Hippocampal formation (tissue), 2 donors: ENCODE data around the gene FRMD1.

Source experiments
- DNase-seq, 2 donors: peaks; one replicate each; lab custom pipeline; 2025; lab: John Stamatoyannopoulos, UW

FRMD1 gene

DNA sequence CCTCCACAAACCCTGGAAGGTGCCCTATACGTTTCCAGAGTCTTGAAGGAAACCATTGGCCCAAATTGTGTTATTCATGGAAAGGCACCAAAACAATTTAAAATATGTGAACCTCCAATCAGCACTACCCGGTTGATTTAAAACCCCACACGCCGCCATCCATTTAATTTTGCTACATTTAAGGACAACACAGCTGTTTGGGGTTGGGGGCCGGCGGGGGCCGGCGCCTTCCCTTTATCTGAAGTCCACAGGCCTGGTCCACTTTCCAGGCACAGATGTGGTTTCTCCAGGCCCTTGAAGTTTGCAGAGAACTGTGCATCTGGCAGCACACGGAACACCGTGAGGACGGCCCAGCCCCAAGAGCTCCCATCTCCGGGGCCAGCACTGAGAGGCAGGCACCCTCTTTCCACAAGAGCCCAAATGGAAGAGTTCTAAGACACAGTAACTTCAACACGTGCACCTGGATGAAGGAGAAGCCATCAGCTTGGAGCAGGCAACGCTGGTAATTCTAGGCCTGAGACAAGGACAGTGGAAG, 16.8 kb upstream of the FRMD1 start:
- DNase-seq = no peak

DNA sequence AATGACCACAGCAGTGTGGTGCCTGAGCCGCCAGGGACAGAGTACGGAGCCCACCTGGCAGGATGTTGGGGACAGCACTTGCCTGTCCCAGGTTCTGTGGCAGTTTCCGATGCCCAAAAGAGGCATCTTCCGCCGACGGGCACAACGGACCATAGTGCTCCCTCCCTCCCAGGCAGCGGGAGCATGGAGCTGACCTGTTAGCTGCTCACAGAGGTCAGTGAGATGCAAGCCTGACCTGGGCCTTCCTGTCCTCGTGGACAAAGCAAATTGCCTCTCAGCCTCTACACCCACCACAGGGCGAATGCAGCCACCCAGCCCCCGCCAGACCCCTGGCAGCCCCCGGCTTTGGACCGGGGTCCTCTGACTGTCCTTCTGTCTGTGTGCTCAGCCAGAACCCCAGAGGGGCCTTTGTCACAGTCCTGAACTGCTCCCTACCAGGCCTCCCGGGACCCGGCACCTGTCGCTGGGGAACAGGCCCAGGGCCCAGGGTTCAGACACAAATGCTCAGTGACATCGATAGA, 16.2 kb upstream of the FRMD1 start:
- DNase-seq = no peak

DNA sequence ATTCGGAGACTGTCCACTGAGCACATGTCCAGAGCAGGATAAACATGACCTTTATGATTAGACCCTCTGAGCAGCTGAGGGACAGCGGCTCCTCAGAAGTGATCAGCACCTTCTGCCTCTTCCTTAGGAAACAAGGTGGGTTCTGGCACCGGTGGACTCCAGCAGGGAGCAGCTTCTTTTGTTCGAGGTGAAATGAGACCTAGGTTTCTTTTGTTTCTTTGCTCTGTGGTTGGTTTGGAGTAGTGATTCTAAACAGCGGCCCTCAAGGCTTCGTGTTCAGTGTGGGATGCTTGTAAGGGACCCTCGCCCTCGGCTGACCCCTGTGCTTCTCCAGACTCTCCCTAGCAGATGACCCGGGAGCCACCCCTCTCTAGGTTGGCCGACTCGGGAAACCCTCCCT, 14.6 kb upstream of the FRMD1 start:
- no peak for DNase-seq

DNA sequence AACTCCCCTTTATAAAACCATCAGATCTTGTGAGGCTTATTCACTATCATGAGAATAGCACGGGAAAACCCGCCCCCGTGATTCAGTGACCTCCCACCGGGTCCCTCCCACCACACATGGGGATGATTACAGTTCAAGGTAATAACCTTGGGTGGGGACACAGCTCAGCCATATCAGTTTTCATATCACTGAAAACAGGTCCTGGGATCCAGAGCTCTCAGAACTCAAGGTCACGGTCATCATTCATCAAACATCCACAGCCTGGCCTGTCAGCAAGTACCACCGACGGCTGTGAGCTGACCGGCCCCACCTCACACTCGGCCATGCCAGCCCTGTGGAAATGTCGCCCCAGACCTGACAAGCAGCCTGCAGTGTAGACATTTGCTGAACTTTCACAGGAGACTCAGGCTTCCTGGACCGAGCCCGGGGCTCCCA, 14.1 kb upstream of the FRMD1 start:
- DNase-seq = no peak

DNA sequence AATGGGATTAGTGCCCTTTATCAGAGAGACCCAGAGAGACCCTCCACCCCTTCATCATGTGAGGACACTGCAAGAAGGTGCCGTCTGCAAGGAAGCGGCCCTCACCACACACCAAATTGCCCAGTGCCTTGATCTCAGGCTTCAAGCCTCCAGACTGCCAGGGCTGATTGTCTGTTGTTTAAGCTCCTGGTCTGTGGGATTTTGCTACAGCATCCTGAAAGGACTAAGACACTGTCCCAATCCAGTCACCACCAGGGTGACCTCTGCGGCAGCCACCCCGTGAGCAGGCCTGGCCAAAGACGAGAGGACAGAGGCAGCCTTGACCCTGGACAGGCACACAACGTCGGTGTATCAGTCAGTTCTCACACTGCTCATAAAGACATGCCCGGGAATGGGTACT, 13.5 kb upstream of the FRMD1 start:
- no peak for DNase-seq

DNA sequence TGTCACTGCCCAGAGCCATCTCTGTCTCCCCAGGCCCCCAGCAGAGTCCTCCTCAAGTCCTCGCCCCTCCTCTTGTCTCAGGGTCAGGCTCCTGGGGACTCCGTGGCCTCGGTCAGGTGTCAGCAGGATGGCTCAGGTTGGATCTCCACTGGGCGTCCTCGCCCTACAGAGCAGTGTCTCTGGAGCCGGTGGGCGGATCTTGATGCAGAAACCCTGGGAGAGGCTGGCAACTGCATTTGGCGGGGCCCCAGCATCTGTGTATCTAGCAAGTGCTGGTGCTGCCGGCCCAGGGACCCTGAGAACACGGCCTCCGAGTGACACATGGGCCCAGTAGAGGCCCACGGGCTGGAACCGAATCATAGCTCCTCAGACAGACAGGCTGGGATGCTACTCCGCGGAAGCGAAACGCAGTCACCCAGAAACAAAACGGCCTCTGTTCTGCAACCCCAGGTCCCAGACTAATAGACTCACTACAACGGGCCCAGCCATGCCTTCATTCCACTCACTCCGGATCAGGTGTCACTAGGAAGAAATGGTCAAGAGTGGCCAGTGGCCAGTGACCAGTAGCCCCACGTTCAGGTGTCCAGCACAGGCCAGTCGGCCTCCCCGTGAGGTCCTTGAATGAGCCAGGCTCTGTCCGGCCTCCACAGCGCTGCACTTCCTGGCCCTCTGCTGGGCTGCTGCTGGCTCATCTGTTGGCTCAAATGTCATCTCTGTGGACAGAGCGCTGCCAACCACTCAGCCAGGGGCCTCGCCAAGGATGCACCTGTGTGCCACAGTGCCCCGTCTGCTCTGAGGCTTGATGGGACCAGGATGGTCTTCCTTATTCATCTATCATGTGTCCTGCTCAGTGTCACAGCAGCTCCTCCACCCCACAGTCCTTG, 12.6 kb upstream of the FRMD1 start:
- DNase-seq = no peak

DNA sequence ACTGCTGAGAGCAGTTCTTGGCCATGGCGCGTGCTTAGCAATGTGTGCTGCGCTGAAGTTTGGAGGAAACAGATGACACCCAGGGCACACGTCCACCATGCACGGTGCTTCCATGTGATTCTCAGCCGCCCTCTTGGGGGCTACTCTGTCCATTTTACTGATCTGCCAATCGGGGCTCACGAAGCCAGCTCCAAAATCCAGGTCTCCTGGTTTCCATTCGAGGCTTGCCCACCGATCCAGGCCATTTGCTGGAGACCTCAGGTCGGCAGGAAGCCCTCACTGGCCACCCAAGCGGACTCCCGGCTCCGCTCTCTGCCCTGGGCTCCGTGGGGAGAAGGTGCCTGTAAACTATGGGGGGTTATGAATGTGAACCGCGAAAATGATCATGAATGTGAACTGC, 11.7 kb upstream of the FRMD1 start:
- no peak for DNase-seq

DNA sequence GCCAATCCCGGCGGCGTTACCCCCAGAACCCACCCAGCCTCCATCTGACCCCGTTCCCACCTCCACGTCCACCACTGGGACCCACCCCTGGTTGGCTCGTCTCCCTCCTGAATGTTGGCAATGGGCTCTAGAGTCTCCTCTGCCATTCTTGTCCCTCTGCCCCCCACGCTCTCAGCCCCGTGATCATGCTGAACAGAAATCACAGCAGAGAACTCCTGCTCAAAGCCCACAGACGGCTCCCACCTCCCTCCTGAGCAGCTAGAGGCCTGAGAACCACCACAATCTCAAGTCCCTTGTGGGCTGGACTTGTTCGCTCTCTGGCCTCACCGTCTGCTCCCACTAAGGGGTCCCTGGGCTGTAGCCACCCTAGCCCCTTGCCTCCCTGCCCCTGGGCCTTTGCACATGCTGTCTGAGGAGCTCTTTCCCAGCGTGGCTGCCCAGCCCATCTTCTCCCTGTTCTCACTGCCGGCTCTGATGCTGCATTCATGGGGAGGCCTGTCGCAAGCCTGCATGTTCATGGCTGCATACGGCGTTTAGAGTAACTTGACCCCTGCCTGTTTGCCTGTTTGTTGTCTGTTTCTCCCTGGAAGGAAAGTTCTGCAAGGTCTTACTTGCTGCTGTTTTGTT, 11.2 kb upstream of the FRMD1 start:
- no peak for DNase-seq

DNA sequence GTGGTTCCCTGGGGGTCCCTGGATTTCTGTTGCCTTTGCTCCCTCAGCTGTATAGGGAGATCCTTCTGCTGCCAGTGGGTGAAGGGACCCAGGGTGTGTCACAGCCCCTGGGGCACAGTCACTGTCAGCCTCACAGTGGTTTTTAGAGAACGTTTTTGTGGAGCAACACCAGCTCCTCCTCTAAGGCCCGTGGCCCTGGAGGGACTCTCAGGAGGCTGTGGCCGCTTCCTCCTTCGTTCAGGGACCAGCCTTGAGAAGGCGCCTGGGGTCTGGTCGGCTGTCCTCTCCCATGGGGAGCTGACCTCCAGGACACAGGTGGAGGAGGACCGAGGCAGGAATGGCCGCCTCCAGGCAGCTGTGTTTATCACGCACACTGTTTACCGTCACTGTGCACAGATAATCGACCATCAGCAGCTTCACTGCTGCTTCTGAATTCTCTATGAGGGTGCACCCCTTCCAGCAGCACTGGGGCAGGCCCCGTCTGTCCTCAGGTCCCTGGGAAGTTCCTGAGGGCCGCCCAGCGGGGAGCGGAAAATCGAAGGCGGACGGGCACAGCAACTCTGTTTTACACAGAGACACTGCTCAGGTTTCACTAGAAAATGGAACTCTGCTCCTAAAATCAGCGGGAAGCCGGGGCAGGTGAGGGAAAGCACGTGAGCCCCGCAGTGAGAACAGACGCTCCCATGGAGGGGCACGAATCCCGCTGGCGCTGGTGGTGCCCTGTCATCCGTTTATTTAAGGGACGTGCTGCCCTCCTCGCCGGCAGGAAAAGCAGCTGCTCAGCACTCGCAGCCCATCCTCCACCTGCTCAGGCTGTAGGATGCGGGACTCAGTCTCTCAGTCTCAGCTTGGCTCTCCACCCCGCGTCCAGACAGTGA, 10.4 kb upstream of the FRMD1 start:
- no peak for DNase-seq

DNA sequence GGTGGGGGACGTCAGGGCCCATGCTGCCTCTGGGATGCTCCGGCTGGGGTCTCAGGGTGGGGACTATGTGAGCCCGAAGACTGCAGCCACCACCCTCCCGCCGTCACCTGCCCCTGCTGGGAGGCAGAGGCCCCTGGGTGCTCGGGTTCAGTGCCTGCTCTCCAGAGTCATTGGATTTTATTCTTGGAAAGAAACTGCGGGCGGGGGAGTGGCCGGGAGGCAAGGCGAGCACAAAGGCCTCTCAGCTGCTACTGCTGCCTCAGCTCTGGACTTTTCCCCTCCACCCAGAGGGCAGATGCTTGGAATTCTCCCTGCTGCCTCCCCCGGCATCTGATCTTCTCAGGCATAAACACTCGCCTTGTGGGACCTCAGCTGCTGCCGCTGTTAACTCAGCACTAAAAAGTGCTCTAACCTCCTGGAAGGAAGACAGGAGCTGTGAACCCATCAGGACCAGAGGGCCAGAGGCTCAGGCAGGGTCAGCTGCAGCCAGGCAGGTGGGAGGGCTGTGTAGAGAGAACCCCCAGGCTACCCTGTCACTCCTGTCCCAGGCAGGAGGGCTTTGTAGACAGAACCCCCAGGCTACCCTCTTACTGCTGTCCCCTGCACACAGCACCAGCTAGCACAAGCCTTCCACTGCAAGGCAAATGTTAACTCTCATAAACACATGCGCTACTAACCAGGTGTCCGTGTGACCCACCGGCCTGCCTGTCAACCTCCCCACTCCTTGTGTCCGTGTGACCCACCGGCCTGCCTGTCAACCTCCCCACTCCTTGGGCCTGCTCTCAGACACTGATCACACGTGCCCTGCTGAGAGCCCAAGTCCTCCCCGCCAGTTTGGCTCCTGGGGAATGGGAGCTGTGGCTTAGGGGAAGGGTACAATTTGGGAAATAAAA, 9.4 kb upstream of the FRMD1 start:
- no peak for DNase-seq

DNA sequence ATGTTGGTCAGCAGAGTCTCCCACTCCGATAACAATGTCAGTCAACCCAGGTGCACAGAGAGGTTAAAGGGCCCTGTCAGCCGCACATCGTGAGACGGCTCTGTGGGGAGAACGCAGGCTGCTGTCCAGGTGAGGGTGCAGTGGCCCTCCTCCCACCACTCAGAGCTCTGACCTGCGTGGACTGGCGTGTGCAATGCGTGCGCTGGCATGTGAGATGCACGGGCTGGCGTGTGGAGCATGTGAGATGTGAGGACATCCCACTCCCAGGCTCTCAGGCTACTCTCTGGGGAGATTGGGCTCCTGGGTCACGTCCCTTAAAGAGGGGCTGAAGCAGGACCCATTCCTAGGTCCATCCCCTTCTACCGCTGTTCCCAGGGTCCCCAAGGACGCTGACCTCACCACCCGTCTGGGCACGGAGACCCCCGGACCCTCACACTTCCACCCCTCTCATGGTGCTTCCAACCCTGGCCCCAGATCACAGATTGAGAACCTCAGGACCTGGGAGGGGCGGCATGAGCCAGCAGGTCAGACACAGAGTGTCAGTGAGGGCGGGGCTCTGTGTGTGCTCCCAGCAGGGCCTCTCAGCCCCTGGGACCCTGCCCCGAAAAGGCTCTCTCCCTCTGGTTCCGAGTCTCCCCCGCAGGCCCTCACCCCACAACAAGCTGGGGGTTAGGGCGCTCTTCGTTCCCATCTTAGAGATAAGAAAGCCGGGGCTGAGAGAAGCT, 8.6 kb upstream of the FRMD1 start:
- DNase-seq = no peak

DNA sequence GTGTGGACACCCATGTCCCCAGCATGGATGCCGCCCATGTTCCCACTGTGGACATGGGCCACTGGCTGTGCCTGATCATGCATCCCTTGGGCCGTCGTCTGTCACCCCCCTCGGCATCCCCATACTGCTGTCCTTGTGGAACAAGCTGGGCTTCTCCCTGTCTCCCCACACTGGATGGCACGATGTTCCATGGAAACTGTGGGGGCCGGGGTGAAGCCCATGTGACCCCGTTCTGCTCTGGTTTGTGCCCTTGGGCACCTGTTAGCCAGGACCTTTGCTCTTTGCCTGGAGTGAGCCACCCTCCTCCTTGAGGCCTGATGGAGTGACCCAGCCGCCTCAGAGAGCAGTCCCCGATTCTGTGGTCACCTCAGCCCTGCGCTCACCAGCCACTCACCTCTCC, 7.6 kb upstream of the FRMD1 start:
- DNase-seq = no peak

DNA sequence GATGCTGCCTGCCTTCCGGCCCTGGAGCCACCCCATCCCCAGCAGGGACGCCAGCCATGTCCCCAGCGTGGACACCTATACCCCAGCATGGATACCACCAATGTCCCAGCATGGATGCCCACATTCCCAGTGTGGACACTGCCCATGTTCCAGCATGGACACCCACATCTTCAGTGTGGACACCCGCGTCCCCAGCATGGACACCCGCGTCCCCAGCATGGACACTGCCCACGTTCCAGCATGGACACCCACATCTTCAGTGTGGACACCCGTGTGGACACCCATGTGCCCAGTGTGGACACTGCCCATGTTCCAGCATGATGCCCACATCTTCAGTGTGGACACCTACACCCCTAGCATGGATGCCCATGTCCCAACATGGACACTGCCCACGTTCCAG, 7.1 kb upstream of the FRMD1 start:
- DNase-seq = no peak

DNA sequence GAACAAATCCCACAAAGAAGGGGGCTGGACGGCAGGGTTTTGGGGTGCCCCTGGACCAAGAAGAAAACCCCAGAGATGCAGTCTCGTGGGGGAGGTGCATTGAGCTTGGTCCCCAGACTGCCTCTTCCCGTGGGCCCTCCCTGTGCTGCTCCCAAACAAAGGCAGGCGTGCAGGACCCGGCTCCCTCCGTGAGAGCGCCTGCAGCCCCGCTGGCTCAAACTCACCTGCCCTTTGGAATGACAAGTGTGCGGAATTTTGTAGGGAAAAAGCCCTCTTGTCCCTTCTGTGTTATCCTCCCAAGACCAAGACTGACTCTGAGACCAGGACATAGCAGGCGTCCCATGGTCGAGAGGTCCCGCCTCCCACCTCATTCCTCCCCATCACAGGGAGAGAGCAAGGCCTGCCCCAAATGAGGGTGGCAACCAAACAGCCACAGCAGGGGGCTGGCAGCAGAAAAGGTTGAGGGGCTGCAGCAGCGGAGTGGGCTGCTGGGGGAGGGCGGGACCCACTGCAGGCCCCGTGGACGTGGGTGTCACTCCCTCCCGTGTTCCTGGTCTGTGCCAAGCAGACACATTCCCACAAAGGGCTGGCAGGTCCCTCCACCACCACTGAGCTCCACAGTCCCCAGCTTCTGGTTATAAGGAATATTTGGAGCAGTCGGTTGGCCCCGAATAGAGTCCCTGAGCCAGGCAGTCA, 5.6 kb upstream of the FRMD1 start:
- no peak for DNase-seq

DNA sequence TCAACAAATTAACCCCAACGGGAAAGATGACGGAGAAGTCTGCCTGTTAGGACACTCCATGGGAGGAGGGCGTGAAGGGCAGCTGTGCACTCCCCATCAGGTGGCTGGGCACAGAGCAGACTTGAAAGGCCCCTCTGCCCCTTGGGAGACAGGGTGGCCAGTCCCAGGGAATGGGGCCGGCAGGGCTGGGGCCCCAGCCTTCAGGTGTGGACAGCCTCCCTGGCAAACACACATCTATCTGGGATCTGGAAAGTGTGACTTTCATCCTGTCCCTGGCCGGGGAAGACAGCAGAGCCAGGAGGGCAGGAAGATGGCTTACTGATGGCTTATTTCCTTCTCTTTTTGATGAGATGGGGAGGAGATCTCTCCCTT, 4.5 kb upstream of the FRMD1 start:
- no peak for DNase-seq

DNA sequence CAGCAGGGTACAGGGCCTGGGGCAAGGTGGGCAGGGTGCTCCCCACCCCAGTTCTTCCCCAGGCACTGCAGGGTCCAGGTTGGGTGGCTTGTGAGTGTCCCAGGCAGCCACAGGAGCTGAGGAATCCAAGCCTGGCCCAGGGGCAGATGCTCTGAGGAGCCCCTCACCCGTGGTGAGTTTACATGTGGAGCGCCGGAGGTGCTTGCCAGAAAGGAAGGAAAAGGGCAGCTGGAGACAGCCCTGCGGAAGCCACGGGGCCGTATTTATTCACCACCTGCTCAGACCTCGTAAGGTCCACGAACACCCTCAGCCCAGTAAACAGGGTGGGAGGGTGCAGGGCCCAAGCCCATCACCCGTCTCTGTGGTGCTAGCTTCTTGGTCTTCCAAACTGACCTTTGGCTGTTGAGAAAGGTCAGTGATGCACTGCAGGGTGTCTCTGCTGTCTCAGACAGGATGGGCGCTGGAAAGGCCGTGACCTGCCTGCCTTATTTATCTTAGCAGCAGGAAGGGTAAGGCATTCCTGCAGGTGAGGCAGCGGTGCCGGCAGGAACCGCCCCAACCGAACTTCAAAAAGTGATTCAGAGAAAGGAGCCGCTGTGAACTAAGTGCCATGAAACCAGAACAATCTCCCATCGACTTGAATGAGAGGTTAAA, 4.0 kb upstream of the FRMD1 start:
- DNase-seq = no peak

DNA sequence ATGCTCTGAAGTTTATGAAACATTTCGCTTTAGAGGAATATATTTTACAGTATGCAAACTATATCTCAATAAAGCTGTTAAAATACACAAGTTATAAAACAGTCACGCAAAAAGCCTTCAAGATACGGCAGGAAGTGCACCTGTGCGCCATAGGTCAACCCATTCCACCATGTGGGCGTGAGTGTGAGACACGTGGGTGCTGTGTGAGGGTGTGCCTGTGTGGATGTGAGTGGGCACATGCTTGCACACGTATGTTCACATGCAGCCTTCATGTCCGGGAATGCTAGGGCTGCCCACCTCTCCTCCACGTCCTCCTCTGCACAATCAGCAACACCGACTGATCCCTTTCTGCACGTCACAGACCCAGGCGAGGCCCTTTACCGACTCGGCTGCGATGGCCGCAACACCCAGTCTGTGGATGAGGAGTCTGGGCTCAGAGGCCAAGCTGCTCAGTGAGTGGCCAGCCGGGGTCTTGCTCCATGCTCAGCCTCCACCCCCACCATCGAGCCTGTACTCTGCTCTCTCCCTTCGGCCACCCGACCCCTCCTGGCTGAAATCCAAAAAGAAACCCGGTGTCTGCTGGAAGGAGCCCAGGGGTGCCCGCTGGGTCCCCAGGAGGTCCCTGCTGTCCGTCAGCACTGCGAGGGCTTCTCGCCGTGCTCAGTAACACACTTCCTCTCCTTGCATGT, 3.0 kb upstream of the FRMD1 start:
- DNase-seq = no peak

DNA sequence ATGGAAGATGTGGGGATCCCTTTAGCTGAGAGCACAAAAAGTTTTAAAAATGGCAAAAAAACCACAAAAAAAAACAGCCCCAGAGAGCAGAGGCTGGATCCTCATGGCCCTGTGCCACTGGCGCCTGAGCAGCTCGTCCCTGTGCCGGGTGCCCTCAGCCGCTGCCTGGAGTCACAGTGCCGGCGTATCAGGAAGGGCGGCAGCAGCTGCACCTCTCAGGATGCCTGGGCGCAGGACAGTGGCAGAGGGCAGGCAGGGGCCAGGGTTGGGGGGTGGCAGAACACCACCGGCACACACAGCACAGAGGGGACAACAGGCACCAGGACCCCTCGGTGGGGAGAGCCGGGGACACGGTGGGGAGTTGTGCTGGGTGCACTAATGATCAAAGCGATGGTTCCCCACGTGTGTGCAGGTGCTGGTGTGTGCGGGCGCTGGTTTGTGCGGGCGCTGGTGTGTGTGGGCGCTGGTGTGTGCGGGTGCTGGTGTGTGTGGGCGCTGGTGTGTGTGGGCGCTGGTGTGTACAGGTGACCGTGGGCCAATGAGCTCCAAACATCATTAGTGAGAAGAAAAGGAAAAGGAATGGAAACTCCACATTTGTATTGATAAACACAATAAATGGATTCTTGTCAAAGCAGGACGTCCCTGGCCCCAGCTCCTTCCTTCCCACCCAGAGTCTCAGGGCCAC, 1.5 kb upstream of the FRMD1 start:
- no peak for DNase-seq
